Inflammatory macrophage treated with lipopolysaccharide for 4 hours (primary cell): ENCODE results near the gene C2.
"Not testable (repeated sequence)": the region's sequence is repeated elsewhere in the genome, so short reads cannot be mapped to it uniquely, and the experiment has no call there.

ENCODE experiments used
- DNase-seq: peaks from one replicate; pipeline ENCODE4 v3.0.0-alpha.2; 2020

C2 gene

GRCh38 chr6:31980998-31981397 lies 53.5 kb downstream of the C2 start:
- not testable (repeated sequence) for DNase-seq

GRCh38 chr6:31981744-31982143 lies 54.2 kb downstream of the C2 start, which contains the start of gene C4A:
C4A (plus strand) TSS chr6:31982057; CDS start chr6:31982108, 51 bp downstream.
- DNase-seq = not testable (repeated sequence)

GRCh38 chr6:31989363-31989762 lies 61.8 kb downstream of the C2 start:
- not testable (repeated sequence) for DNase-seq

GRCh38 chr6:31994421-31994820 lies 66.9 kb downstream of the C2 start:
- DNase-seq = not testable (repeated sequence)
